ENCODE measurements around the gene PGLYRP2. TPM values are rescaled to one million over a fixed set of nuclear protein-coding genes. Genes with fewer than 3 reads are reported as not detected.
"Not testable (repeated sequence)": the region's sequence is repeated elsewhere in the genome, so short reads cannot be mapped to it uniquely, and the experiment has no call there.

PGLYRP2 gene
- total and polyA plus RNA-seq, 4 donors = 0.10 TPM; not detected in 3

- ATAC-seq (ENCODE audit: insufficient read depth, low FRiP score) (no peak), DNase-seq (no peak)
- WGBS, 2 donors = 95% methylated on average over 3 of the region's 3 CpGs
- no peak for TF ChIP-seq CTCF (IDR thresholded peaks at IDR 0.05; ENCODE audit: control extremely low read depth, extremely low read depth)
- Histone ChIP-seq H3K9me3 (ENCODE audit: control insufficient read depth in 4 of 4, insufficient read depth in 3 of 4, low read length in 3 of 4) (peaks cover 0 to 14% (median 4%) of the 10 kb centered on the region in 4 donors), H3K9ac (ENCODE audit: insufficient read depth in 1 of 2, low read length in 2 of 2) (no peak overlapping the region), H3K4me1 (ENCODE audit: control insufficient read depth in 5 of 5, insufficient read depth in 5 of 5, low read length in 5 of 5) (no peaks in the 10 kb centered on the region), H3K36me3 (ENCODE audit: control insufficient read depth in 4 of 4, insufficient read depth in 4 of 4, low read length in 4 of 4) (no peaks in the 10 kb centered on the region), H3K4me3 (no peak overlapping the region), H3K27ac (ENCODE audit: low read depth in 1 of 2, low read length in 1 of 2) (no peak overlapping the region), H3K27me3 (ENCODE audit: control insufficient read depth in 3 of 3, insufficient read depth in 3 of 3, low read length in 2 of 3) (peaks cover 0 to 5% (median 0%) of the 10 kb centered on the region in 3 donors)
Observed at GRCh38 chr19:15516363-15516762, 37.1 kb upstream of the PGLYRP2 start.

GRCh38 chr19:15515227-15515625, 35.9 kb upstream of the PGLYRP2 start:
- H3K9me3 ChIP-seq (ENCODE audit: control insufficient read depth in 4 of 4, insufficient read depth in 3 of 4, low read length in 3 of 4) = peaks cover 0 to 14% (median 4%) of the 10 kb centered on the region in 4 donors
- H3K4me1 ChIP-seq (ENCODE audit: control insufficient read depth in 5 of 5, insufficient read depth in 5 of 5, low read length in 5 of 5); H3K27ac ChIP-seq (ENCODE audit: low read depth in 1 of 2, low read length in 1 of 2); DNase-seq; H3K36me3 ChIP-seq (ENCODE audit: control insufficient read depth in 4 of 4, insufficient read depth in 4 of 4, low read length in 4 of 4); H3K4me3 ChIP-seq; ATAC-seq (ENCODE audit: insufficient read depth, low FRiP score); H3K27me3 ChIP-seq (ENCODE audit: control insufficient read depth in 3 of 3, insufficient read depth in 3 of 3, low read length in 2 of 3); H3K9ac ChIP-seq (ENCODE audit: insufficient read depth in 1 of 2, low read length in 2 of 2): not testable (repeated sequence)
- WGBS, 2 donors = 86 to 89% methylated on average over 9 of the region's 9 CpGs

GRCh38 chr19:15511671-15512424, 32.5 kb upstream of the PGLYRP2 start:
- no peak overlapping the region for H3K9ac ChIP-seq (ENCODE audit: insufficient read depth in 1 of 2, low read length in 2 of 2)
- 84 to 93% methylated on average over 19 of the region's 19 CpGs for WGBS, 2 donors
- H3K4me1 ChIP-seq (ENCODE audit: control insufficient read depth in 5 of 5, insufficient read depth in 5 of 5, low read length in 5 of 5) = peaks cover 0 to 3% (median 0%) of the 10 kb centered on the region in 5 donors
- H3K27ac ChIP-seq (ENCODE audit: low read depth in 1 of 2, low read length in 1 of 2) = no peak overlapping the region
- no peak for ATAC-seq (ENCODE audit: insufficient read depth, low FRiP score)
- no peaks in the 10 kb centered on the region for H3K36me3 ChIP-seq (ENCODE audit: control insufficient read depth in 4 of 4, insufficient read depth in 4 of 4, low read length in 4 of 4)
- no peak for TF ChIP-seq CTCF (IDR thresholded peaks at IDR 0.05; ENCODE audit: control extremely low read depth, extremely low read depth)
- H3K4me3 ChIP-seq = no peak overlapping the region
- no peak for DNase-seq
- H3K27me3 ChIP-seq (ENCODE audit: control insufficient read depth in 3 of 3, insufficient read depth in 3 of 3, low read length in 2 of 3) = peaks cover 10 to 29% (median 25%) of the 10 kb centered on the region in 3 donors
- peaks cover 0 to 6% (median 2%) of the 10 kb centered on the region in 4 donors for H3K9me3 ChIP-seq (ENCODE audit: control insufficient read depth in 4 of 4, insufficient read depth in 3 of 4, low read length in 3 of 4)

GRCh38 chr19:15508035-15508710, 28.9 kb upstream of the PGLYRP2 start, which contains the start of gene CYP4F22:
CYP4F22 (plus strand) TSS chr19:15508525; CDS start chr19:15525337, 16,812 bp downstream.
- Histone ChIP-seq H3K27ac (ENCODE audit: low read depth in 1 of 2, low read length in 1 of 2) (no peak within 1 kb of the TSS), H3K4me1 (ENCODE audit: control insufficient read depth in 5 of 5, insufficient read depth in 5 of 5, low read length in 5 of 5) (peaks cover 0 to 3% (median 0%) of the 10 kb centered on the region in 5 donors), H3K4me3 (no peak within 1 kb of the TSS), H3K9ac (ENCODE audit: insufficient read depth in 1 of 2, low read length in 2 of 2) (no peak within 1 kb of the TSS), H3K36me3 (ENCODE audit: control insufficient read depth in 4 of 4, insufficient read depth in 4 of 4, low read length in 4 of 4) (no peaks in the 10 kb centered on the region), H3K9me3 (ENCODE audit: control insufficient read depth in 4 of 4, insufficient read depth in 3 of 4, low read length in 3 of 4) (peaks cover 0 to 4% (median 0%) of the 10 kb centered on the region in 4 donors), H3K27me3 (ENCODE audit: control insufficient read depth in 3 of 3, insufficient read depth in 3 of 3, low read length in 2 of 3) (peaks cover 10 to 29% (median 27%) of the 10 kb centered on the region in 3 donors)
- no peak for TF ChIP-seq CTCF (IDR thresholded peaks at IDR 0.05; ENCODE audit: control extremely low read depth, extremely low read depth)
- DNase-seq (no peak), ATAC-seq (ENCODE audit: insufficient read depth, low FRiP score) (no peak)
- 5 to 11% methylated on average over 24 to 52 of the region's 52 CpGs for WGBS, 2 donors

All from lung (tissue), 12 donors.